Liver (tissue), 9 donors: ENCODE results near the gene PPP2R2B. TPM values are rescaled to one million over a fixed set of nuclear protein-coding genes. Genes with fewer than 3 reads are reported as not detected.

ENCODE experiments used
- DNase-seq: peaks from one replicate; pipeline ENCODE4 v3.0.0-alpha.2; 2017; ENCODE audit warnings: low spot score
- H3K27ac ChIP-seq, 2 donors: one replicate each; pipeline ENCODE4 v1.7.0; 2013; ENCODE audit warnings: inconsistent platforms in 2 of 2, low read length in 2 of 2, control low read depth in 1 of 2, low read depth in 1 of 2, mild to moderate bottlenecking in 1 of 2
- H3K27me3 ChIP-seq, 4 donors: one replicate each; pipeline versions ENCODE4 v1.6.1 to v1.7.0; 2013; ENCODE audit warnings: low read length in 3 of 4, inconsistent platforms in 1 of 4, mild to moderate bottlenecking in 1 of 4, moderate library complexity in 1 of 4; ENCODE audit not compliant: control insufficient read depth in 4 of 4, insufficient read depth in 4 of 4
- H3K36me3 ChIP-seq, 4 donors: one replicate each; pipeline versions ENCODE4 v1.6.1 to v1.7.0; 2013; ENCODE audit warnings: low read length in 3 of 4, mild to moderate bottlenecking in 3 of 4, low read depth in 1 of 4, moderate library complexity in 1 of 4; ENCODE audit not compliant: control insufficient read depth in 4 of 4, insufficient read depth in 3 of 4
- H3K4me1 ChIP-seq, 4 donors: one replicate each; pipeline versions ENCODE4 v1.6.1 to v1.7.0; 2013; ENCODE audit warnings: low read length in 3 of 4, mild to moderate bottlenecking in 3 of 4, moderate library complexity in 1 of 4; ENCODE audit not compliant: control insufficient read depth in 4 of 4, insufficient read depth in 4 of 4
- H3K4me3 ChIP-seq, 3 donors: one replicate each; pipeline versions ENCODE4 v1.6.1 to v1.7.0; 2013; ENCODE audit warnings: low read length in 3 of 3, control low read depth in 1 of 3, low read depth in 1 of 3, mild to moderate bottlenecking in 1 of 3
- H3K9ac ChIP-seq, 2 donors: one replicate each; pipeline ENCODE4 v1.7.0; 2013; ENCODE audit warnings: low read length in 2 of 2, mild to moderate bottlenecking in 2 of 2, moderate library complexity in 2 of 2, control low read depth in 1 of 2, low read depth in 1 of 2
- H3K9me3 ChIP-seq, 4 donors: one replicate each; pipeline versions ENCODE4 v1.6.1 to v1.7.0; 2013; ENCODE audit warnings: low read length in 3 of 4; ENCODE audit not compliant: control insufficient read depth in 4 of 4
- ATF3 ChIP-seq: IDR thresholded peaks from 2 replicates; pipeline ENCODE4 v1.6.1; 2016; ENCODE audit warnings: antibody characterized with exemption
- CTCF ChIP-seq: fragments of 150-350 bp; IDR thresholded peaks from 2 replicates; pipeline ENCODE4 v1.5.1; 2017; ENCODE audit warnings: improper control_type of control experiment, low read depth, low read length; ENCODE audit not compliant: missing input control
- EGR1 ChIP-seq, 2 donors: IDR thresholded peaks; 2 replicates each; pipeline ENCODE4 v1.6.1; 2016 to 2018; ENCODE audit warnings: antibody characterized with exemption in 2 of 2, low read depth in 2 of 2
- FOXA1 ChIP-seq: IDR thresholded peaks from 2 replicates; pipeline ENCODE4 v1.6.1; 2016; ENCODE audit warnings: antibody characterized with exemption
- FOXA2 ChIP-seq: IDR thresholded peaks from 2 replicates; pipeline ENCODE4 v1.6.1; 2016; ENCODE audit warnings: antibody characterized with exemption
- GABPA ChIP-seq, 2 donors: IDR thresholded peaks in 1 of 2; conservative IDR thresholded peaks in 1 of 2; 2 replicates each; pipeline ENCODE4 v1.6.1; 2016; ENCODE audit warnings: antibody characterized with exemption in 2 of 2, mild to moderate bottlenecking in 1 of 2, moderate library complexity in 1 of 2
- HNF4A ChIP-seq, 2 donors: conservative IDR thresholded peaks; 2 replicates each; pipeline ENCODE4 v1.6.1; 2016; ENCODE audit warnings: antibody characterized with exemption in 2 of 2, mild to moderate bottlenecking in 2 of 2
- HNF4G ChIP-seq: IDR thresholded peaks from 2 replicates; pipeline ENCODE4 v1.6.1; 2016; ENCODE audit warnings: antibody characterized with exemption
- JUND ChIP-seq, 2 donors: IDR thresholded peaks; 2 replicates each; pipeline ENCODE4 v1.6.1; 2016; ENCODE audit warnings: antibody characterized with exemption in 2 of 2
- MAX ChIP-seq: IDR thresholded peaks from 2 replicates; pipeline ENCODE4 v1.6.1; 2016; ENCODE audit warnings: antibody characterized with exemption
- RAD21 ChIP-seq, 2 donors: IDR thresholded peaks; 2 replicates each; pipeline ENCODE4 v1.6.1; 2016; ENCODE audit warnings: antibody characterized with exemption in 2 of 2, mild to moderate bottlenecking in 2 of 2
- RXRA ChIP-seq, 2 donors: IDR thresholded peaks; 2 replicates each; pipeline ENCODE4 v1.6.1; 2017 to 2018; ENCODE audit warnings: antibody characterized with exemption in 2 of 2, mild to moderate bottlenecking in 1 of 2
- SP1 ChIP-seq: IDR thresholded peaks from 2 replicates; pipeline ENCODE4 v1.6.1; 2018; ENCODE audit warnings: antibody characterized with exemption, mild to moderate bottlenecking
- TAF1 ChIP-seq: conservative IDR thresholded peaks from 2 replicates; pipeline ENCODE4 v1.6.1; 2016; ENCODE audit warnings: antibody characterized with exemption, mild to moderate bottlenecking
- YY1 ChIP-seq: IDR thresholded peaks from 2 replicates; pipeline ENCODE4 v1.6.1; 2016; ENCODE audit warnings: antibody characterized with exemption, mild to moderate bottlenecking
- ZBTB33 ChIP-seq: IDR thresholded peaks from 2 replicates; pipeline ENCODE4 v1.6.1; 2016; ENCODE audit warnings: antibody characterized with exemption
- WGBS: extraction: QIAGEN DNeasy Blood & Tissue Kit; methylation state at CpG from one replicate; pipeline ENCODE4 v1.1.7; 2013; 5-methylcytosine and 5-hydroxymethylcytosine counted together
- polyA plus RNA-seq, 2 donors: library from polyadenylated mRNA; stranded (reverse) in 1 of 2; unstranded in 1 of 2; fragments of 200-250 nt in 1 of 2; fragments of >200 nt in 1 of 2; fragmentation: Nextera tagmentation in 1 of 2; extraction: Ambion mirVana in 1 of 2; gene quantifications; one replicate each; pipeline versions ENCODE4 v1.2.1 to v1.2.3, GENCODE V29; 2013 to 2015
- total RNA-seq, 2 donors: library from RNA; depleted of rRNA; stranded (reverse); fragments of >200 nt; gene quantifications; one replicate each; pipeline ENCODE4 v1.2.3, GENCODE V29; 2014
- donor health status: healthy.
- donor health status: healthy.
- donor health status: healthy.
- donor health status: healthy.
- donor health status: healthy.

PPP2R2B gene
- total and polyA plus RNA-seq, 4 donors, result 0.15 to 6.3 (median 0.40) TPM

- no peaks in the 10 kb centered on the region for H3K36me3 ChIP-seq
- H3K4me3 ChIP-seq, result no peak overlapping the region
- TF ChIP-seq HNF4G (no peak), ZBTB33 (no peak), HNF4A (conservative IDR thresholded peaks at IDR 0.05) (no peak), CTCF (no peak), RAD21 (IDR thresholded peaks at IDR 0.05) (no peak), FOXA1 (no peak), TAF1 (no peak), MAX (no peak), GABPA (IDR thresholded peaks at IDR 0.05 in 1 of 2, conservative IDR thresholded peaks at IDR 0.05 in 1 of 2) (no peak), JUND (IDR thresholded peaks at IDR 0.05) (no peak), SP1 (no peak), YY1 (no peak), EGR1 (IDR thresholded peaks at IDR 0.05; ENCODE audit: low read depth in 2 of 2) (no peak), RXRA (IDR thresholded peaks at IDR 0.05) (no peak), ATF3 (no peak)
- no peaks in the 10 kb centered on the region for H3K27me3 ChIP-seq
- no peak overlapping the region for H3K27ac ChIP-seq
- no peak overlapping the region for H3K9ac ChIP-seq
- H3K9me3 ChIP-seq, result no peaks in the 10 kb centered on the region
- no peaks in the 10 kb centered on the region for H3K4me1 ChIP-seq
- DNase-seq, result no peak
These were observed 175.1 kb downstream of the PPP2R2B start for GRCh38 chr5:146703499-146703898.

- H3K9me3 ChIP-seq, result no peaks in the 10 kb centered on the region
- no peaks in the 10 kb centered on the region for H3K36me3 ChIP-seq
- no peaks in the 10 kb centered on the region for H3K27me3 ChIP-seq
- DNase-seq, result no peak
- no peak overlapping the region for H3K27ac ChIP-seq
- no peak overlapping the region for H3K9ac ChIP-seq
- no peaks in the 10 kb centered on the region for H3K4me1 ChIP-seq
- TF ChIP-seq FOXA2, result no peak
- no peak for TF ChIP-seq RAD21 (IDR thresholded peaks at IDR 0.05)
- no peak for TF ChIP-seq TAF1
- WGBS, result 82% methylated on average over 6 of the region's 6 CpGs
- no peak overlapping the region for H3K4me3 ChIP-seq
These were observed 178.7 kb downstream of the PPP2R2B start for GRCh38 chr5:146699664-146700418.
